ENCODE data around the gene SHROOM2. TPM values are rescaled to one million over a fixed set of nuclear protein-coding genes. Genes with fewer than 3 reads are reported as not detected.

SHROOM2 gene, protein sequence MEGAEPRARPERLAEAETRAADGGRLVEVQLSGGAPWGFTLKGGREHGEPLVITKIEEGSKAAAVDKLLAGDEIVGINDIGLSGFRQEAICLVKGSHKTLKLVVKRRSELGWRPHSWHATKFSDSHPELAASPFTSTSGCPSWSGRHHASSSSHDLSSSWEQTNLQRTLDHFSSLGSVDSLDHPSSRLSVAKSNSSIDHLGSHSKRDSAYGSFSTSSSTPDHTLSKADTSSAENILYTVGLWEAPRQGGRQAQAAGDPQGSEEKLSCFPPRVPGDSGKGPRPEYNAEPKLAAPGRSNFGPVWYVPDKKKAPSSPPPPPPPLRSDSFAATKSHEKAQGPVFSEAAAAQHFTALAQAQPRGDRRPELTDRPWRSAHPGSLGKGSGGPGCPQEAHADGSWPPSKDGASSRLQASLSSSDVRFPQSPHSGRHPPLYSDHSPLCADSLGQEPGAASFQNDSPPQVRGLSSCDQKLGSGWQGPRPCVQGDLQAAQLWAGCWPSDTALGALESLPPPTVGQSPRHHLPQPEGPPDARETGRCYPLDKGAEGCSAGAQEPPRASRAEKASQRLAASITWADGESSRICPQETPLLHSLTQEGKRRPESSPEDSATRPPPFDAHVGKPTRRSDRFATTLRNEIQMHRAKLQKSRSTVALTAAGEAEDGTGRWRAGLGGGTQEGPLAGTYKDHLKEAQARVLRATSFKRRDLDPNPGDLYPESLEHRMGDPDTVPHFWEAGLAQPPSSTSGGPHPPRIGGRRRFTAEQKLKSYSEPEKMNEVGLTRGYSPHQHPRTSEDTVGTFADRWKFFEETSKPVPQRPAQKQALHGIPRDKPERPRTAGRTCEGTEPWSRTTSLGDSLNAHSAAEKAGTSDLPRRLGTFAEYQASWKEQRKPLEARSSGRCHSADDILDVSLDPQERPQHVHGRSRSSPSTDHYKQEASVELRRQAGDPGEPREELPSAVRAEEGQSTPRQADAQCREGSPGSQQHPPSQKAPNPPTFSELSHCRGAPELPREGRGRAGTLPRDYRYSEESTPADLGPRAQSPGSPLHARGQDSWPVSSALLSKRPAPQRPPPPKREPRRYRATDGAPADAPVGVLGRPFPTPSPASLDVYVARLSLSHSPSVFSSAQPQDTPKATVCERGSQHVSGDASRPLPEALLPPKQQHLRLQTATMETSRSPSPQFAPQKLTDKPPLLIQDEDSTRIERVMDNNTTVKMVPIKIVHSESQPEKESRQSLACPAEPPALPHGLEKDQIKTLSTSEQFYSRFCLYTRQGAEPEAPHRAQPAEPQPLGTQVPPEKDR (N-terminal part only)
- total RNA-seq, result 10 to 100 TPM in 1 of 5 donors, 1 to 10 TPM in 4; 3.7 to 11.3 (median 4.7) TPM
- 1 to 10 TPM; 1.3 to 1.8 (median 1.7) TPM for polyA plus RNA-seq
- long read RNA-seq, donor 1, result 0 reads
- long read RNA-seq, donor 2, result 0 reads
- long read RNA-seq, donor 3, result 0 reads
- long read RNA-seq, donor 4, result 0 reads
- long read RNA-seq, donor 5, result 0 reads
- long read RNA-seq, donor 6, result 0 reads
- long read RNA-seq, donor 7, result 0 reads
- long read RNA-seq, donor 8, partial matches to known transcripts, result 0 of 1 reads
- long read RNA-seq, donor 8, other reads (novel, unspliced or antisense), result 0 of 1 reads
- long read RNA-seq, donor 9, result 0 reads
- long read RNA-seq, donor 10, result 0 reads

GRCh38 chrX:9785944-9786797, at the start of gene SHROOM2:
Gene SHROOM2, plus strand, starts transcription at chrX:9786429. Its CDS starts 117 bp downstream, at chrX:9786546.
- Histone ChIP-seq H3K9me3 (peaks cover 0 to 3% (median 0%) of the 10 kb centered on the region in 4 donors), H3K4me3 (peak within 1 kb of the TSS; percentile 47 to 60 (median 52)), H3K27me3 (peaks cover 8 to 33% (median 21%) of the 10 kb centered on the region in 3 donors), H3K36me3 (no peaks in the 10 kb centered on the region), H3K27ac (peak within 1 kb of the TSS; percentile 55 to 80 (median 68)), H3K4me1 (peaks cover 0 to 25% (median 10%) of the 10 kb centered on the region in 4 donors)
- TF ChIP-seq POLR2AphosphoS5 (IDR thresholded peaks at IDR 0.05), result no peak
- TF ChIP-seq, protein P1, sequence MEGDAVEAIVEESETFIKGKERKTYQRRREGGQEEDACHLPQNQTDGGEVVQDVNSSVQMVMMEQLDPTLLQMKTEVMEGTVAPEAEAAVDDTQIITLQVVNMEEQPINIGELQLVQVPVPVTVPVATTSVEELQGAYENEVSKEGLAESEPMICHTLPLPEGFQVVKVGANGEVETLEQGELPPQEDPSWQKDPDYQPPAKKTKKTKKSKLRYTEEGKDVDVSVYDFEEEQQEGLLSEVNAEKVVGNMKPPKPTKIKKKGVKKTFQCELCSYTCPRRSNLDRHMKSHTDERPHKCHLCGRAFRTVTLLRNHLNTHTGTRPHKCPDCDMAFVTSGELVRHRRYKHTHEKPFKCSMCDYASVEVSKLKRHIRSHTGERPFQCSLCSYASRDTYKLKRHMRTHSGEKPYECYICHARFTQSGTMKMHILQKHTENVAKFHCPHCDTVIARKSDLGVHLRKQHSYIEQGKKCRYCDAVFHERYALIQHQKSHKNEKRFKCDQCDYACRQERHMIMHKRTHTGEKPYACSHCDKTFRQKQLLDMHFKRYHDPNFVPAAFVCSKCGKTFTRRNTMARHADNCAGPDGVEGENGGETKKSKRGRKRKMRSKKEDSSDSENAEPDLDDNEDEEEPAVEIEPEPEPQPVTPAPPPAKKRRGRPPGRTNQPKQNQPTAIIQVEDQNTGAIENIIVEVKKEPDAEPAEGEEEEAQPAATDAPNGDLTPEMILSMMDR (IDR thresholded peaks at IDR 0.05), result no peak
- no peak for TF ChIP-seq EP300 (IDR thresholded peaks at IDR 0.05)
- peak; percentile 39 to 61 for DNase-seq
- intact Hi-C loops (cut with DNase I; ENCODE audit: low total_unique reads), result no loop called here
- WGBS, 5 donors, result 0 to 34% (median 8%) methylated on average over 6 to 114 of the region's 132 CpGs; no CpG with 5 or more reads in 1 of the 5 donors

- H3K27ac ChIP-seq, result no peak overlapping the region
- WGBS, 5 donors, result 80 to 94% (median 83%) methylated on average over 7 of the region's 7 CpGs
- H3K27me3 ChIP-seq, result no peaks in the 10 kb centered on the region
- no peak for DNase-seq
- peaks cover 0 to 11% (median 4%) of the 10 kb centered on the region in 4 donors for H3K9me3 ChIP-seq
- intact Hi-C loops (cut with DNase I; ENCODE audit: low total_unique reads), result no loop called here
- H3K36me3 ChIP-seq, result no peaks in the 10 kb centered on the region
- H3K4me1 ChIP-seq, result no peaks in the 10 kb centered on the region
- TF ChIP-seq, protein P1 (IDR thresholded peaks at IDR 0.05), result no peak
- no peak for TF ChIP-seq POLR2AphosphoS5 (IDR thresholded peaks at IDR 0.05)
- TF ChIP-seq POLR2A (IDR thresholded peaks at IDR 0.05), result no peak
- no peak for TF ChIP-seq EP300 (IDR thresholded peaks at IDR 0.05)
- H3K4me3 ChIP-seq, result no peak overlapping the region
These were observed 48.9 kb upstream of the SHROOM2 start for GRCh38 chrX:9737363-9737762.

- no peaks in the 10 kb centered on the region for H3K27me3 ChIP-seq
- TF ChIP-seq, protein P1 (IDR thresholded peaks at IDR 0.05), result no peak
- TF ChIP-seq POLR2AphosphoS5 (IDR thresholded peaks at IDR 0.05), result no peak
- H3K4me1 ChIP-seq, result no peaks in the 10 kb centered on the region
- H3K9me3 ChIP-seq, result peaks cover 0 to 7% (median 2%) of the 10 kb centered on the region in 4 donors
- no peaks in the 10 kb centered on the region for H3K36me3 ChIP-seq
- 54 to 79% (median 67%) methylated on average over 3 of the region's 3 CpGs for WGBS, 5 donors
- no peak overlapping the region for H3K27ac ChIP-seq
- no peak for DNase-seq
- intact Hi-C loops (cut with DNase I; ENCODE audit: low total_unique reads), result no loop called here
- H3K4me3 ChIP-seq, result no peak overlapping the region
These were observed 48.1 kb upstream of the SHROOM2 start for GRCh38 chrX:9738151-9738550.
